Stimulated activated CD8-positive, alpha-beta memory T cell treated with anti-CD3 and anti-CD28 coated beads, Interleukin-12 subunit alpha, Interleukin-12 subunit beta, amount 100 ng/mL, for 24 hours (primary cell): Measurements from ENCODE around the gene LCE1A.
A peak's percentile ranks its signal among the peaks of the same experiment; 100 is the strongest.

Experiments used
- DNase-seq: peaks from one replicate; pipeline ENCODE4 v3.0.0-alpha.2; 2020; ENCODE audit errors: extremely low read depth

The LCE1A gene, protein sequence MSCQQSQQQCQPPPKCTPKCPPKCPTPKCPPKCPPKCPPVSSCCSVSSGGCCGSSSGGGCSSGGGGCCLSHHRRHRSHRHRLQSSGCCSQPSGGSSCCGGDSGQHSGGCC

GRCh38 chr1:152827173-152827572 lies at the start of gene LCE1A:
LCE1A (plus strand) TSS chr1:152827473; CDS start chr1:152827473, 0 bp downstream.
- DNase-seq = no peak

DNA sequence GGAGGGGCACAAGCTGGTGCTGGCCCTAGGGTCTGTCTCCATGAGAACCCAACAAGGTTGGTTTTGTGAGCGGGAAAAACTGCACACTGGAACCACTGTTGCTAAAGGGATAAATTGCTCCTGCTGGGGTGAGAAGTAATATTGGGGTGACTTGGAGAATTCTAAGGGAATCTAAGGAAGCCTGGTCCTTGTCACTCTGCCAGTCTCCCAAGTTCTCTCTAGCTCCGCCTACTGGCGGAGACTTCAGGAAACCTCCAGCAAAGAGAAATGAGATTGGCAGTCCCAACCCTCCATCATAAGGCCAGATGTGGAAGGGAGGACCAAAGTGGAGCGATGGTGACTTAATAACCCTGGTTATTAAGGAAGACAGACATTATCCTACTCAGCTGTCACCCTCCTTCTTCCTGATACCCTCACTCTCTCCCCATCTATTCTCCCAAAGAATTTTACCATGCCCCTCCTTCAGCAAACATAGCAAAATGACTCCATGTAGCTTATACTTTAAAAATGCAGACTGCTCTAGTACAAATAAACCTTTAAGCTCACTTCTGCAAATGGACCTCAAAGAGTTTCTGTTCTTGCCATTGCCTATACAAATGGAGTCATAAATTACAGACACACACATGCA lies 49.6 kb upstream of the LCE1A start:
- DNase-seq = no peak

- DNase-seq = no peak
Measured at GRCh38 chr1:152783095-152783494, 44.2 kb upstream of the LCE1A start.

GRCh38 chr1:152786077-152786476 lies 41.2 kb upstream of the LCE1A start, which contains the start of gene LCE1E:
LCE1E (plus strand) TSS chr1:152786257; CDS start chr1:152787300, 1,043 bp downstream.
- no peak for DNase-seq

DNA sequence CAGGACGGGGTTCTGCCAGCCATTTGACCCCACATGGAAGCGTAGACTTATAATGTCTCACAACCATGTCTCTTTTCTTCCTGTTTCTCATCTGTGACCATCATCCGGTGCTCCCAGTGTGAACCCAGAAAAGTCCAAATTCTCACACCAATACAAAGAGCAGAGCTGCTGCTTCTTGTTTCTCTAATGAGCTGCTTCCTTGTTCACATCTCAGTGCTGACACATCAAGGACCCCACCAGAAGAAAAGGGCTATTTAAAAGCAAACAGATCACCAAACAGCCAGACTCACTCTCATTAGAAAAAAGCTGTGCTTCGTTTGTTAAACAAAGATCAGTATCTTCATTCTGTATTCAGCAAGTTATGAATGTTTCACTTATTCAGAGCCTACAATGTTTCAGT lies 31.6 kb upstream of the LCE1A start:
- no peak for DNase-seq

DNA sequence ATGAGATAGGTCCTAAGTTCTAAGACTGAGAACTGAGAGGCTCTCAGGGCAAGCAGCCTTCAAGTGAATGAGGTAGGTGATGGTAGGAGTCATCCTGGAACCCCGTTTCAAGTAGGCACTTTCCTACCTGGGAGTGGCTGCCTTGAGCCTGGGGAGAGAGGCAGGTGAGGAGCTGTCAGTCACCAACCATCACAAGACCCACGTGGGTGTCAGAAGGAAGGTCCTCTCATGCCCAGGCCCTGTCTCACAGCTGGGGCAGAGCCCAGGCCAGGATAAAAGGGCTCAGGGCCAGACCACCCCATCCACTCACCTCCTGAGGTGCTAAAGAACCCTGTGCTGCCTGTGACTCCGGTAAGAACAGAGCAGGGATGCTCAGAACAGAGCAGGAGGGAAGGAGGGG lies 30.9 kb upstream of the LCE1A start, which contains the start of gene LCE1D:
Gene LCE1D (plus strand): TSS at position 301 of the 400 bp plus-strand sequence. CDS start 1,074 bp downstream, outside the sequence.
- no peak for DNase-seq

- DNase-seq = no peak
Measured at GRCh38 chr1:152801333-152801732, 25.9 kb upstream of the LCE1A start.

DNA sequence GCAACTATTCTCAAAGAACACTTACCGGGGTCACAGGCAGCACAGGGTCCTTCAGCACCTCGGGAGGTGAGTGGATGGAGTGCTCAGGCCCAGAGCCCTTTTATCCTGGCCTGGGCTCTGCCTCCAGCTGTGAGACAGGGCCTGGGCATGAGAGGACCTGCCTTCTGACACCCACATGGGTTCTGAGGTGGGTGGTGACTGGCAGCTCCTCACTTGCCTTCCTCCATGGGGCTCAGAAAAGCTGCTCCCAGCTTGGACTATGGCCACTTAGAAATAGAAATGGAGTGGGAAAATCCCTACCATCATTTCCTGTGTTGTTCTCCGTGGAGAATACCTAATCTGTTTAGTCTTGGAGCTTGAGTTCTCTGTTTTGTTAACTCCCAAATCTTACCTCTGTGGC lies 20.7 kb upstream of the LCE1A start, which contains the start of gene LCE1C:
Gene LCE1C (minus strand): TSS at position 76 of the 400 bp plus-strand sequence. CDS start 1,173 bp downstream, outside the sequence.
- no peak for DNase-seq

DNA sequence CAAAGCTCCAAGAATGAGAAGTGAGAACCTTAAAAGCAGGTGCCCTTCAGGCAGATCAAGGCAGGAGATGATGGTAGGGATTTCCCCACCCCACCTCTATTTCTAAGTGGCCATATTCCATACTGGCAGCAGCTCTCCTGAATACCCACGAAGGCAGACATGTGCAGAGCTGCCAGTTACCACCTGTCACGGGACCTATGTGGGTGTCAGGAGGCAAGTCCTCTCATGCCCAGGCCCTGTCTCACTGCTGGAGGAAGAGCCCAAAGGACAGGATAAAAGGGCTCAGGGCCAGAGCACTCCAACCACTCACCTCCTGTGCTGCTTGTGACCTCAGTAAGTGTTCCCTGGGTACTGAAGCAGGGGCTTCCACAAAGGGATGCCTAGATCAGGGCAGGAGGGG lies 16.2 kb upstream of the LCE1A start:
- no peak for DNase-seq

- no peak for DNase-seq
Measured at GRCh38 chr1:152811671-152812070, 15.6 kb upstream of the LCE1A start, which contains the start of gene LCE1B. LCE1B (plus strand) TSS chr1:152811971; CDS start chr1:152812447, 476 bp downstream.

DNA sequence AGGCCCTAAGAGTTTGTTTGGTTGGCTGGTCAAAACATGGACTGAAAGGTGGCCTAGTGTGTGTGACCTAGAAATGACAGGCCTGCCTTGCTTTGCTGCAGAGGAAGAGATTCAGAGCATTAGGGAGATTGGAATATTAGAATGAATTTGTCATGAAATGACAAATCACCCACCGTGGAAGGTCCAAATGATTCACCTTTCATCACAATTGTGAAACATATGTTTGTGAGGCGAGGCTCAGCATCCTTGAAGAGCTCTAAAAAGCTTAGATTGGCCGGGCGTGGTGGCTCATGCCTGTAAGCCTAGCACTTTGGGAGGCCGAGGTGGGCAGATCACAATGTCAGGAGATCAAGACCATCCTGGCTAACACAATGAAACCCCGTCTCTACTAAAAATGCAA lies 10.0 kb upstream of the LCE1A start:
- DNase-seq = no peak

- no peak for DNase-seq
Measured at GRCh38 chr1:152823294-152823693, 4.0 kb upstream of the LCE1A start.

DNA sequence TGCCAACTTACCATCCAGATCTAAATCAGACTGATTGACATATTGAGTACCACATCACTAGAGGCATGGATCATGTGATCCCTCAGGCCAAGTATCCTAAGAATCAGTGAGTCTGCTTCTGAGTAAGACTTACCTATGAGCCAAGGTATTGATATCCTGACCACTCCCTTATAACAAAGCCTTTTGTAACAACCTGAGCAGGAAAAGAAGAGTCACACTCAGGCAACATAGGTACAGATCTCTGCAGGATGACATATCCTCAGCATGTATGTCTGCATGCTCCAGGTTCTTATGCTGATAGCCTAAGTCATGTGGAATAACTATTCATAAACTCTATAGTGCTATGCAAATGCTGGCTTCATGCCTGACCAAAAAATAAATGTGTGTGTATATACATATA lies 2.3 kb upstream of the LCE1A start:
- no peak for DNase-seq

- DNase-seq = no peak
Measured at GRCh38 chr1:152836870-152837269, 9.6 kb downstream of the LCE1A start.

GRCh38 chr1:152842556-152842955 lies 15.3 kb downstream of the LCE1A start, which contains the start of gene LCE6A:
LCE6A (plus strand) TSS chr1:152842856; CDS start chr1:152843521, 665 bp downstream.
- DNase-seq = no peak

- DNase-seq = no peak
Measured at GRCh38 chr1:152855661-152856060, 28.4 kb downstream of the LCE1A start.

DNA sequence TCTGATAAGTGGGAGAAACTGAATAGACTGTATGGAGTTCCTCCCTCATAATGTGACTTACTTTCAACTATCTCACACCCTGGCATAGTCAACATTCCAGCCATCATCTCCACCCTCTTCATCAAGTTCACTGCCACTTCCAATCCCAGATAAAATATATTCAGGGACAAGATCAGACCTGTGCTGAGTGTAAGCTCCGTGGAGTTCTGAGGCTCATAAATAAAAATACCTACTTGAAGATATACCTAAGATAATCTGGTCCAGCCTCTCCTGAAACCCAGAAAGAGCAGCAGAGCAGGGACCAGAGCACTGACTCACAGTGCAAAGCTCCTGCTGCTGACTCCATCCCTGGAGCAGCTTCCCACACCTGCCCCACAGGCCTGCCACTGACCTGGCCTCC lies 30.8 kb downstream of the LCE1A start:
- DNase-seq = no peak

DNA sequence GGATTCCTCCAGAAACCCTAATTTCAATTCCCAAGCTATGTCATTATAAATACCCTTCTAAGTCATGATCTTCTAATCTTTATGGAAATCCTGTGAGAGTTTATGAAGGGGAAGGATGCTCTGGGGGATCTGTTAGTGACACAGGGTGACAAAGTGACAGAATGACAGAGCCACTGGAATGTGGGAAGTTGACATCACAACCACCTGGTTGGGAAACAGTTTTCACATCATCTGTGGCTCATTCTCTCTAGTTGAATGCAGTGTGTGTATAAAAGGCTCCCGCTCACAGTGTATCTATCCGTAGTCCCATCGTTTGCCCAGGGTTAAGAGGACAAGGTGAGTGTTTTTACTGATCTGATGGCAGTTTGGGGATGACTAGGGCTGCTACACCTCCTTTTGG lies 32.4 kb downstream of the LCE1A start, which contains the start of gene LCE7A:
Gene LCE7A (plus strand): TSS at position 301 of the 400 bp plus-strand sequence. CDS start 702 bp downstream, outside the sequence.
- DNase-seq = no peak

GRCh38 chr1:152860129-152860528 lies 32.9 kb downstream of the LCE1A start:
- no peak for DNase-seq

DNA sequence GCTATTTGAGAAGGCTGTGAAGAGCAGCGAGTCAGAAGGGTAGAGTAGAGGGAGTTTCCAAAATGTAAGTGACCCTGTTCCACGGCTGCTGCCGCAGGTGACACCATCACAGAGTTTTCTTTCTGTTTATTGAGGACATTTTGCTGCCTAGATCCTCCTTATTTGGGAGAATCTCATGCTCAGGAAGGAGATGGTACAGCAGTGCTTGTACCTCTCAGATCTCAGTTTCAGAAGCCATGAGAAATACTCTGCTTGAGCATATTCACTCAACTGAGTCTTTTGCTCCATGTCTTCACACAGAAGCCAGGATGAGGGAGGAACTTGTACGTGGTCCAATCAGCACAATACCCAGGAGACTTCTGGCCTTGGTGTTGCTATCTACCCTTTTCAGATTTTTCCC lies 34.1 kb downstream of the LCE1A start:
- DNase-seq = no peak

DNA sequence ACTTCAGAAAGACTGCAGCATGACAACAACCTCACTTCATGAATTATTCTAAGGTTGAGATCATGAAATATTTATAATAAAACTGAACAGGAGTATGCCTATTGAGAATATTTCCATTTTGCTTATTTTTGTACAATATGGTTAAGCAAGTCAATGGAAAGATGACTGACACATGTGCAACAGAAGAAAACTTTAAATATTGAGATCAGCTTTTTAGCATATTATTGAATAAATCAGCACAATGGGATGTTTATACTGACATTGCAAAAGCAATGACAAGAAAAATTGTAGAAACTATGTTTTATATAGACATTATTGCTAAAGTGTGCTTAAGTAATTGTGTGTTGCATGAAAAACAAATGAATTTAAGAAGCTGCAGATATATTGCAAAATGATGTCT lies 37.2 kb downstream of the LCE1A start:
- no peak for DNase-seq

GRCh38 chr1:152866321-152866720 lies 39.0 kb downstream of the LCE1A start:
- no peak for DNase-seq

- peak; percentile 20 for DNase-seq
Measured at GRCh38 chr1:152869808-152870419, 42.6 kb downstream of the LCE1A start.
